GM12874 (cell line): Measurements from ENCODE around the gene RLBP1.

Experiments used
- CTCF ChIP-seq: IDR thresholded peaks from 2 replicates; pipeline ENCODE4 v1.5.1; 2011; ENCODE audit warnings: low read depth, mild to moderate bottlenecking, control low read depth, low read length, moderate library complexity; ENCODE audit not compliant: insufficient read depth

The RLBP1 gene

GRCh38 chr15:89230277-89230676 is 8.9 kb upstream of the RLBP1 start:
- no peak for TF ChIP-seq CTCF

GRCh38 chr15:89227425-89227824 is 6.0 kb upstream of the RLBP1 start:
- no peak for TF ChIP-seq CTCF

- TF ChIP-seq CTCF: no peak
Measured at GRCh38 chr15:89226359-89227221, 5.2 kb upstream of the RLBP1 start.

GRCh38 chr15:89225588-89225987 is 4.2 kb upstream of the RLBP1 start:
- no peak for TF ChIP-seq CTCF

GRCh38 chr15:89218531-89218930 is 2.8 kb downstream of the RLBP1 start:
- TF ChIP-seq CTCF: no peak

- no peak for TF ChIP-seq CTCF
Measured at GRCh38 chr15:89217686-89218376, 3.5 kb downstream of the RLBP1 start.

GRCh38 chr15:89217031-89217430 is 4.3 kb downstream of the RLBP1 start:
- no peak for TF ChIP-seq CTCF
